HG03439 (cell line): ENCODE results near the gene SELENOO.

Source experiments
- ATAC-seq: cut with Tn5 transposase; IDR thresholded peaks from one replicate; pipeline ENCODE4 v1.9.1; 2021; ENCODE audit warnings: mild to moderate bottlenecking, moderate library complexity; ENCODE audit not compliant: unreplicated experiment

SELENOO gene

GRCh38 chr22:50171319-50171964 lies 29.4 kb upstream of the SELENOO start:
- ATAC-seq = no peak

- ATAC-seq = no peak
These were observed 28.8 kb upstream of the SELENOO start for GRCh38 chr22:50171965-50172421.

GRCh38 chr22:50173311-50173982 lies 27.4 kb upstream of the SELENOO start:
- ATAC-seq = no peak

GRCh38 chr22:50173983-50174355 lies 26.8 kb upstream of the SELENOO start:
- ATAC-seq = no peak

GRCh38 chr22:50174382-50175190 lies 26.2 kb upstream of the SELENOO start:
- ATAC-seq = no peak

- ATAC-seq = no peak
These were observed 25.7 kb upstream of the SELENOO start for GRCh38 chr22:50175191-50175461.

GRCh38 chr22:50175921-50176849 lies 24.6 kb upstream of the SELENOO start:
- ATAC-seq = no peak

- ATAC-seq = no peak
These were observed 23.8 kb upstream of the SELENOO start for GRCh38 chr22:50176850-50177536.

GRCh38 chr22:50177537-50178470 lies 23.0 kb upstream of the SELENOO start:
- ATAC-seq = no peak

GRCh38 chr22:50178471-50178864 lies 22.3 kb upstream of the SELENOO start:
- no peak for ATAC-seq

- no peak for ATAC-seq
These were observed 21.6 kb upstream of the SELENOO start for GRCh38 chr22:50178871-50179869.

GRCh38 chr22:50179937-50180726 lies 20.7 kb upstream of the SELENOO start:
- ATAC-seq = no peak

GRCh38 chr22:50180727-50181521 lies 19.9 kb upstream of the SELENOO start:
- ATAC-seq = no peak

- ATAC-seq = no peak
These were observed 18.4 kb upstream of the SELENOO start for GRCh38 chr22:50182176-50183081.

GRCh38 chr22:50183141-50183971 lies 17.5 kb upstream of the SELENOO start:
- no peak for ATAC-seq
